Measurements from ENCODE around the gene SORBS1. TPM values are rescaled to one million over a fixed set of nuclear protein-coding genes. Genes with fewer than 3 reads are reported as not detected.

The SORBS1 gene
- total and polyA plus RNA-seq, 2 donors (not counting 1 experiment from before 2014, with no cell fraction given) = 0.21 to 1.5 TPM

GRCh38 chr10:95297402-95297801 is 263.8 kb downstream of the SORBS1 start:
- intact Hi-C loops (cut with micrococcal nuclease) = loop anchor here (5.0 to 10.0 kb wide), 2 partner anchors 115 to 447 kb away; no protein-coding TSS in a partner anchor
- Histone ChIP-seq H3K36me3 (replicated peaks in 1 of 2; ENCODE audit: control extremely low read depth in 1 of 2, control insufficient read depth in 1 of 2, extremely low read depth in 1 of 2, insufficient read depth in 2 of 2, low read length in 1 of 2) (no peaks in the 10 kb centered on the region), H3K27ac (ENCODE audit: low read length in 2 of 2) (peak overlapping the region in 1 of 2 donors; percentile 93), H2AFZ (ENCODE audit: insufficient read depth, low read depth, low read length, poor library complexity, severe bottlenecking) (peak overlapping the region; percentile 43), H3K9ac (ENCODE audit: low read length) (no peak overlapping the region), H3K4me3 (ENCODE audit: control extremely low read depth in 1 of 5, extremely low read depth in 1 of 5, insufficient read depth in 1 of 5, low read depth in 2 of 5, low read length in 4 of 5) (no peak overlapping the region), H3K27me3 (replicated peaks in 1 of 4; ENCODE audit: control extremely low read depth in 1 of 4, control insufficient read depth in 3 of 4, insufficient read depth in 4 of 4, low read length in 3 of 4) (no peaks in the 10 kb centered on the region), H3K4me1 (ENCODE audit: control insufficient read depth in 2 of 2, insufficient read depth in 2 of 2, low read length in 2 of 2) (peaks cover 55% of the 10 kb centered on the region in 2 donors), H3K79me2 (ENCODE audit: control insufficient read depth, insufficient read depth, low read length) (peaks cover 10% of the 10 kb centered on the region), H3K9me3 (ENCODE audit: control extremely low read depth in 1 of 3, control insufficient read depth in 2 of 3, insufficient read depth in 1 of 3, low read length in 2 of 3) (no peaks in the 10 kb centered on the region), H4K20me1 (ENCODE audit: control insufficient read depth, insufficient read depth, low read length, poor library complexity, severe bottlenecking) (no peaks in the 10 kb centered on the region), H3K4me2 (replicated peaks; ENCODE audit: low read depth, low read length, poor library complexity, severe bottlenecking) (peak overlapping the region; percentile 93)
- peak overlapping the region; percentile 74 for H3K27ac Mint-ChIP-seq
- H3K4me1 Mint-ChIP-seq = peaks cover 51% of the 10 kb centered on the region
- no peak for ATAC-seq (ENCODE audit: low read depth)
- no peak for TF ChIP-seq CTCF (IDR thresholded peaks at IDR 0.05)
- no peak for DNase-seq
- peak overlapping the region; percentile 18 for H3K4me3 Mint-ChIP-seq
- WGBS (ENCODE audit: insufficient coverage) = no CpG with 5 or more reads among the region's 3 CpGs
- H3K9me3 Mint-ChIP-seq (ENCODE audit: insufficient read depth) = no peaks in the 10 kb centered on the region
- no peaks in the 10 kb centered on the region for H3K27me3 Mint-ChIP-seq
- ChIA-PET CTCF (no interaction called here), POLR2A (interaction anchor here (0.6 kb wide), 1 partner anchor 53 kb away, joined by 4 read pairs; no protein-coding TSS in a partner anchor)

- no peaks in the 10 kb centered on the region for H3K27me3 Mint-ChIP-seq
- ATAC-seq (ENCODE audit: low read depth) (no peak), DNase-seq (no peak)
- ChIA-PET POLR2A (no interaction called here), CTCF (interaction anchor here (0.6 to 3.4 kb wide), 3 partner anchors 49 to 66 kb away, joined by 3 to 60 read pairs (median 3); no protein-coding TSS in a partner anchor)
- 100% methylated on average over 4 of the region's 4 CpGs for WGBS (ENCODE audit: insufficient coverage)
- Histone ChIP-seq H3K79me2 (ENCODE audit: control insufficient read depth, insufficient read depth, low read length) (peaks cover 16% of the 10 kb centered on the region), H3K9ac (ENCODE audit: low read length) (no peak overlapping the region), H2AFZ (ENCODE audit: insufficient read depth, low read depth, low read length, poor library complexity, severe bottlenecking) (peak overlapping the region; percentile 1), H4K20me1 (ENCODE audit: control insufficient read depth, insufficient read depth, low read length, poor library complexity, severe bottlenecking) (no peaks in the 10 kb centered on the region), H3K9me3 (ENCODE audit: control extremely low read depth in 1 of 3, control insufficient read depth in 2 of 3, insufficient read depth in 1 of 3, low read length in 2 of 3) (no peaks in the 10 kb centered on the region), H3K4me1 (ENCODE audit: control insufficient read depth in 2 of 2, insufficient read depth in 2 of 2, low read length in 2 of 2) (peaks cover 61 to 62% of the 10 kb centered on the region in 2 donors), H3K4me3 (ENCODE audit: control extremely low read depth in 1 of 5, extremely low read depth in 1 of 5, insufficient read depth in 1 of 5, low read depth in 2 of 5, low read length in 4 of 5) (no peak overlapping the region), H3K4me2 (replicated peaks; ENCODE audit: low read depth, low read length, poor library complexity, severe bottlenecking) (peak overlapping the region; percentile 93), H3K27me3 (replicated peaks in 1 of 4; ENCODE audit: control extremely low read depth in 1 of 4, control insufficient read depth in 3 of 4, insufficient read depth in 4 of 4, low read length in 3 of 4) (no peaks in the 10 kb centered on the region), H3K36me3 (replicated peaks in 1 of 2; ENCODE audit: control extremely low read depth in 1 of 2, control insufficient read depth in 1 of 2, extremely low read depth in 1 of 2, insufficient read depth in 2 of 2, low read length in 1 of 2) (no peaks in the 10 kb centered on the region), H3K27ac (ENCODE audit: low read length in 2 of 2) (peak overlapping the region; percentile 89 to 93)
- intact Hi-C loops (cut with micrococcal nuclease) = loop anchor here (5.0 to 10.0 kb wide), 2 partner anchors 114 to 448 kb away; no protein-coding TSS in a partner anchor
- H3K9me3 Mint-ChIP-seq (ENCODE audit: insufficient read depth) = no peaks in the 10 kb centered on the region
- peaks cover 56% of the 10 kb centered on the region for H3K4me1 Mint-ChIP-seq
- peak overlapping the region; percentile 74 for H3K27ac Mint-ChIP-seq
- TF ChIP-seq EZH2 (IDR thresholded peaks at IDR 0.05; ENCODE audit: borderline replicate concordance, insufficient read depth, low read depth, low read length, poor library complexity, severe bottlenecking) (no peak), CTCF (IDR thresholded peaks at IDR 0.05) (no peak)
- peak overlapping the region; percentile 11 for H3K4me3 Mint-ChIP-seq
Observed at GRCh38 chr10:95296764-95297163, 264.4 kb downstream of the SORBS1 start.
